DMS 273 (cell line): ENCODE results near the gene LYPLA2.
A peak's percentile ranks its signal among the peaks of the same experiment; 100 is the strongest.

Experiments
- DNase-seq: peaks from one replicate; lab custom pipeline; 2025; ENCODE audit not compliant: unreplicated experiment; lab: John Stamatoyannopoulos, UW

The LYPLA2 gene

DNA sequence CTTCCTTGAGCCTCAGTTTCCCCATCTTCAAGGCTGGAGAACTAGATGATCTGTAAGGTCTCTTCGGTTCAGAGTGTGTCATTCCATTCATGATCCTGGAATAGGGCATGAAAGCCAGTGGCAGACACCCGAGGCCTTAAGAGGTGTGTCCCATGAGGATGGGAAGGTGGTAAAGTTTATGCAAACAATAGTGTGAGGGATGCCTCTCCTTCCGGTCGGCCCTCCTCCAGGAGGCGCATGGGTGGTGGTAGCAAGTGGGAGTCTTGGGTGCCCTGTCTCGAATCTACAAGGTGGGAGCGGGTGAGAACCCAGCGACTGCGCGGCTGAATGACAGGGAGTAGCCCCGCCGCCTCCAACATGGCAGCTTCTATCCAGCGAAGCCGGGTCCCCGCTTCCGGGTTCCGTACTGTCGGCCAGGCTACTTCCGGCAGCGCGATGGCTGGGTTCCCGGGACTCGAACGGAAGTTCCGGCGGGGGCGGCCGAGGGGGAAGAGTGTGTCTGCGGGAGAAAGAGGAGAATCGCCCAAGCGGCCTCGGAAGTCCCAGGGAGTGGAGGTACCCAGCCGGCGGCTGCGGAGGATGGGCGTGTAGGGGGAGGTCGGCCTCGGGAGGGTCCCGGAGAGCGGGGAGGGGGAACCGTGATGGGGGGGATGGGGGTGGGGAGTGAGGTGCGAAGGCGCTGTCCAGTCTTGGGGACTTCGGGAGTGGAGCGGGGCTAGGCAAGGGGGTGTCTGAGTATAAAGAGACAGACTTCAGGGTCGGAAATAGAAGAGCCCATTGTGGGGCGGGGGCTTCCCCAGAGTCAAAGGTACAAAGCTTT lies at the start of gene LYPLA2:
TSS of gene LYPLA2 (plus strand) at position 450 of the 820 bp plus-strand sequence. CDS start 1,538 bp downstream, outside the sequence.
- DNase-seq = peak; percentile 96

- DNase-seq = no peak
Measured at GRCh38 chr1:23741609-23742008, 49.3 kb upstream of the LYPLA2 start.

DNA sequence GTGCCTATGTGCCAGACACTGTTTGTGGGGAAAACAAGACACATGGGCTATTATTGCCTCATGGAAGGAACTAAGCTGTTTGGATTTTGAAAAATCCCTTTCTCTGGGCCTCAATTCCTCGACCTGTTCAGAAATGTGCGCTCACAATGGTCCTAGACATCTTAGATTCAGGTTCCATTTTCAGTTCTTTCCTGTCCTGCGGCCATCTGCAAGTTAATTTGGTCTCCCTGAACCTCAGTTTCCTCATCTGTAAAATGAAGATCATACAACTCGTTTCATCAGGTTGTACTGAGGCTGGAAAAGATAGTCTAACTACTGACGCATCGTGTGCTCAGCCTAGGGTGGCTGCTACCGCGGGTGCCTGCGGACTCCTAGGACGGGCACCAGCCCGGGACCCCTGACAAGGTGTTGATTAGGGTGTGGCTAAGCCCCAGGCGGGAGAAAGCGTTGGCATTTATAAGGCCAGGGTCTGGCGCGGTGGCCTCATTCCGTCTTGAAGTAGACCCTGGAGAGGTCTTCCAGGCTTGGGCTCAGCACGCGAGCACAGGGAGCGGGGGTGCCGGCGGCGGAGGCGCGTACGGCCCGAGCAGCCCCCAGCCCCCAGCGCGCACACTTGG lies 48.2 kb upstream of the LYPLA2 start:
- DNase-seq = no peak

GRCh38 chr1:23743287-23744152 lies 47.4 kb upstream of the LYPLA2 start, which contains the start of gene ELOA:
Gene ELOA, plus strand, starts transcription at chr1:23743471. Its CDS starts 33 bp downstream, at chr1:23743504.
- peak; percentile 92 for DNase-seq

- DNase-seq = peak; percentile 83
Measured at GRCh38 chr1:23745515-23745914, 45.4 kb upstream of the LYPLA2 start.

DNA sequence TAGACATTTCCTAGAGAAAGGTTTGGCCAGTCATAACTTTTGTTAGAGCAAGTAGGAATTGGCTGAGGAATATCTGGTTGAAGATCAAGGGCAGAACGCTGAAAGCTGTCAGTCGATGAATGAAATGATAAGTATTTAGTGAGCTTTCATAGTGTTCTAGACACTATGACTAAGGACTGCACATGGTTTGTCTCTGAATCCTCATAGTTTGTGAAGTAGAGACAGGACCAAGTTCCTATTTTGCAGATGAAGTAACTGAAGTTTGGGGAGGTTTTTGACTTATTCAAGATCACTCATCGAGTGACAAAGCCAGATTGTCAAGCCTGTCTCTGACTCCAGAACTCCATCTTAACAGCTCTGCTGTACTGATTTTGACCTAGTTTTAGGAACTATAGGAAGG lies 42.9 kb upstream of the LYPLA2 start:
- no peak for DNase-seq

DNA sequence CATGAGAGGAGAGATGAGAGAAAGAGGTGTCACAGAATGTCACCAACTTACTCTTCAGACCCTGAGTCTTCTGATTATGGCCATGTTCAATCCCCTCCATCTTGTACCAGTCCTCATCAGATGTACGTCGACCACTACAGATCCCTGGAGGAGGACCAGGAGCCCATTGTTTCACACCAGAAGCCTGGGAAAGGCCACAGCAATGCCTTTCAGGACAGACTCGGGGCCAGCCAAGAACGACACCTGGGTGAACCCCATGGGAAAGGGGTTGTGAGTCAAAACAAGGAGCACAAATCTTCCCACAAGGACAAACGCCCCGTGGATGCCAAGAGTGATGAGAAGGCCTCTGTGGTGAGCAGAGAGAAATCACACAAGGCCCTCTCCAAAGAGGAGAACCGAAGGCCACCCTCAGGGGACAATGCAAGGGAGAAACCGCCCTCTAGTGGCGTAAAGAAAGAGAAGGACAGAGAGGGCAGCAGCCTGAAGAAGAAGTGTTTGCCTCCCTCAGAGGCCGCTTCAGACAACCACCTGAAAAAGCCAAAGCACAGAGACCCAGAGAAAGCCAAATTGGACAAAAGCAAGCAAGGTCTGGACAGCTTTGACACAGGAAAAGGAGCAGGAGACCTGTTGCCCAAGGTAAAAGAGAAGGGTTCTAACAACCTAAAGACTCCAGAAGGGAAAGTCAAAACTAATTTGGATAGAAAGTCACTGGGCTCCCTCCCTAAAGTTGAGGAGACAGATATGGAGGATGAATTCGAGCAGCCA lies 39.7 kb upstream of the LYPLA2 start:
- peak; percentile 76 for DNase-seq

DNA sequence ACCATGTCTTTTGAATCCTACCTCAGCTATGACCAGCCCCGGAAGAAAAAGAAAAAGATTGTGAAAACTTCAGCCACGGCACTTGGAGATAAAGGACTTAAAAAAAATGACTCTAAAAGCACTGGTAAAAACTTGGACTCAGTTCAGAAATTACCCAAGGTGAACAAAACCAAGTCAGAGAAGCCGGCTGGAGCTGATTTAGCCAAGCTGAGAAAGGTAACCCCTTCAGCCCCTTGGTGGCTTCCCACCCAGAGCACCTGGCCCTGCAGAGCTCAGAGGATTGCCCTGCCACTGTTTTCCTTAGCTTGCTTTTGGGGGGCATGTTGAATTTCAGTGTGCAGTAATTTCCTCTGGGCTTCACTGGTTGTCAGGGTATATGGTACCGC lies 39.1 kb upstream of the LYPLA2 start:
- no peak for DNase-seq

DNA sequence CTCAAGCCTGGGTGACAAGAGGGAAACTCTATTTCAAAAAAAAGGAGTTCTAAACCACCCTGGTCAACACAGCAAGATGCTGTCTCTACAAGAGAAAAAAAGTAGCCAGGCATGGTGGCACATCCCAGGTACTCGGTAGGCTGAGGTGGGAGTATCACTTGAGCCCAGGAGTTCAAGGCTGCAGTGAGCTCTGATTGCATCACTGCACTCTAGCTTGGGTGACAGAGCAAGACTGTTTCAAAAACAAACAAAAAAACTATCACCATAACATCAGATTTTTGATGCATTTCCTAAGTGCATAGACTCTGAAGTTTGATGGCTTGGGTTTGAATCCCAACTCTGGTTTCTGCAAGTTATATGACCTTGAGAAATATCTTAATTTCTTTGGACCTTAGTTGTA lies 38.0 kb upstream of the LYPLA2 start:
- DNase-seq = no peak

GRCh38 chr1:23756676-23757075 lies 34.3 kb upstream of the LYPLA2 start:
- DNase-seq = no peak

DNA sequence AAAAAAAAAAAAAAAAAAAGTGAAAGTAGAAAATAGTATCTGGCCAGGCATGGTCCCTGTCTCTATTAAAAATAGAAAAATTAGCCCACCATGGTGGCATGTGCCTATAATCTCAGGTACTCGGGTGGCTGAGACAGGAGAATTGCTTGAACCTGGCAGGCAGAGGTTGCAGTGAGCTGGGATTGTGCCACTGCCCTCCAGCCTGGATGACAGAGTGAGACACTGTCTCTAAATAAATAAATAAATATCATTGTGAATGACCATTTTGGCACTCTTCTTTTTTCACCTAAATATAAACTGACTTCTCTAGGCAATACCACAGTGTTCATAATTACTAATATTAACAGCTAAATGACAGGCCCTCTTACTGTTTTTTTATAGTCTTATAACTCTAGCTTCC lies 33.1 kb upstream of the LYPLA2 start:
- no peak for DNase-seq

DNA sequence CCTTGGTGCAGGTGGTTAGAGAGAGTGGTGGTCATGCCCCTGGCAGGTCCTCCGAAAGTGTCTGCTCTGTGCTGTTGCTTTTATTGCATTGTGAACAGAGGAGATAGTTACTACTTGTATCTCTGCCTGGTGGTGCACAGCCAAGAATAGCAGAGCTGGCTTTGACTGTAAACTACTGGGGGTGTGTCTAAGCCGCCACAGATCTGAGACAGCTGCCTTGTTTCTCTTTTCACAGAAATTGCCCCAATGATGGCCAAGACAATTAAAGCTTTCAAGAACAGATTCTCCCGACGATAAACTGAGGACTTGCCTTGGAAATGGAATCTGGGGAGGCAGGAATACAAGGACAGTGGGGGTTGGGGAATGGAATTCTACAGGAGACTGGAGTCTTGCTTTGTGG lies 31.7 kb upstream of the LYPLA2 start:
- no peak for DNase-seq

DNA sequence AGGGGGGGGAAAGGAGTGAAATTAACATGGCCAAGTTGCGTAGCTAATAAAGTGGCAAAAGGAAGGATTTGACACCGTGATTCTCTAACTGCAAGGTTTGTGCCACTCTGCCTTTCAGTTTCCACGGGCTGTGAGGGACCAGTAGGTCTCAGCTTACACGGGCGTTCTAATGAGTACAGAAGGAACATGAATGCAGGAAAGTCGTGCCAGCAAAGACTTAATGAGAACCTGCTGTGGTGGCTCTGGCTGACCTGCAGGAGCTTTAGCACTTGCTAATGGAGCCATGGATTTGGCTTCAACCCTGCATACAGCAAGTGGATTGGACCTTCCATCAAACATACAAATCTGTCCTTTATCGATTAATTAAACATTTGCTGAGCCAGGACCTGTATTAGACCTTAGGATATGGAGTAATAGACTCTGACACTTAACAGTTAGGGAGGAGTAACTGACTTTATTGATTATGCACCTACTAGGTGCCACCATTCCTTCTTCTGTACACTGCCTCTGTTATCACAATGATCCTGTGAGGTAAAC lies 27.8 kb upstream of the LYPLA2 start:
- peak; percentile 46 for DNase-seq

DNA sequence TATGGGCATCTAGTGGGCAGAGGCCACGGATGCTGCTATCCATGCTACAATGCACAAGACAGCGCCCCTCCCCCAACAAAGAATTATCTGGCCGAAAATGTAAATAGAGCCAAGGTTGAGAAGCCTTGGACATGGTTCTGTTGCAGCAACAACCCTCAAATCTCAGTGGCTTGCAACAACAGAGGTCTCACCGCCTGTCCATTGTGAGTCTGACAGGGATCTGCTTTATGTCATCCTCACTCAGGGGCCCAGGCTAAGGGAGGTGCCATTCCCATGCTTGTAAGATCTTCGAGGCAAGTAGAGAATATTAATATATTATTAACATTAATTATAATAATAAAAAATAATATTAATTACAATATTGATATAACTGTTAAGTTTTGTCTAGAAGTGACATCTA lies 22.2 kb upstream of the LYPLA2 start:
- DNase-seq = no peak

DNA sequence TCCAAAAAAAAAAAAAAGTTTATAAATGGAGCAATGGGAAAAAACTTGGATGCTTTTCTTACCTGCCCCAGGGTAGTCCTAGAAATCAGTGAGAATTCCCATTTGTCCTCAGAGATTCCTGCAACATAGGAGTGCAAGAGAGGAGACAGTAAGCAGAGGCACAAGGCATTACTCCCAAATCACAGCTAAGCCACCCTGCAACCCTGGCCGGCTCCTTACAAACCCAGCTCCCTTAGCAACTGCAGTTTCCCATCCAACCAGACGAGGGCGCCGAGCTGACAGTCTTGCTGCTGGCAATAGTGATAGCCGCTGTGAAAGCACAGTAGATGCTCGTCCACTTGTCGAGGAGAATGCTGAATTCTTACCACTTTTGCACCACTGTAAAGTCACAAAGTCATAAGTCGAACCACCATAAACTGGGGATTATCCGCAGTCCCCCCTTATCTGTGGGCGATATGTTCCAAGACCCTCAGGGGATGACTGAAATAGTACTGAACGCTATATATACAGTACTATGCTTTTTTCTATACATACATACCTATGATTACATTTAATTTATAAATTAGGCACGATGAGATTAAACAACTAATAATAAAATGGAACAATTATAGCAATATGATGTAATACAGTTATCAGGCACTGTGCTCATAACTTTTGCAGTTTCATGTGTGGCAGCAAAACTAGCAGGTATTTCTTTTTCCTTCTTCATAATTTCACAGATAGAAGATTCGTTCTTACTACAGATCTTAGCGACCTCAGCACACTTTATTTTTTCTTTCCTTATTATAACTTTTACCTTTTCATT lies 18.7 kb upstream of the LYPLA2 start:
- DNase-seq = peak; percentile 91

- DNase-seq = no peak
Measured at GRCh38 chr1:23772854-23773242, 18.1 kb upstream of the LYPLA2 start.

DNA sequence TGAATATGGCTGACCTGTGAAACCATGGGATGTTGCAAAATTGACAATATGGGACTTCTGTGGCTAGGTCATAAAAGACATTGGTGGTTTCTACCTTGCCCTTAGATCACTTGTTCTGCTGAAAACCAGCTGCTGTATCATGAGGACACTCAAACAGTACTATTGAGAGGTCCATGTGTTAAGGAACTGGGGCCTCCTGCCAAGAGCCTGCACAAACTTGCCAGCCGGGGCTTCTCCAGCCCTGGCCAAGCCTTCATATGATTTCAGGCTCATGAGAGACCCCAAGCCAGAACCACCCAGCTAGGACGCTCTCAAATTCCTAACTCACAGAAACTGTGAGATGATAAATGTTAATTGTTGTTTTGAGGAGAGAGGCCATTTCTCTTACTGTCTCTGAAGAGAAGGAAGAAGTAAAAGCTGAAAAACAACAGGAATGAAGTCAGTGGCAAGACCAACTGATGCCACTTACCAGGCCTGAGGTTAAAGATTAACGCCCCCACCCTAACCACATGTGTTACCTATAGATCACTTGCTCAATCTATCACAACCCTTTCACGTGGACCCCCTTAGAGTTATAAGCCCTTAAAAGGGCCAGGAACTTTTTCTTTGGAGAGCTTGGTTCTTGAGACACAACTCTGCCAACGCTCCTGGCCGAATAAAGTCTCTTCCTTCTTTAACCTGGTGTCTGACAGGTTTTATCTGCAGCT lies 16.6 kb upstream of the LYPLA2 start:
- DNase-seq = peak; percentile 23

GRCh38 chr1:23776217-23776616 lies 14.7 kb upstream of the LYPLA2 start:
- DNase-seq = no peak
